ENCODE results near the gene VSIG8.

DNA sequence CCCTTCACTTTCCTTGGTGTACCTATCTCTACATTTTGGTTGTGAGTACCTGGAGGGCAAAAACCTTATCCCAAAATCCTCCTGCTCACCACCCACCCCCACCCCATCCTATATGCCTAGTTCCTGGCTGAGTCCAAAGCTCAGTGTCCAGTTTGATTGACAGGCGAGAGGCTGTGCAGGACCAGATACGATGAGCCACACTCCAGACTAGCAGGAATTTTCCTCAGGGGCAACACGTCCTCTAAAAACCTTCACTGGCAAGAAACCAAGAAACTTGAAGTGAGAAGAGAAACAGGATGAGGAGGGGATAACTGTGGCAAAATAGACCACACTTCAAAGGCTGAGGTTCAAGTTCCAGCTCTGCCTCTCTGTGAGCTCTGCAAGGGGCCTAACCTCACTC, 36.9 kb downstream of the VSIG8 start:
- TF ChIP-seq POLR2A (IDR thresholded peaks at IDR 0.05) (no peak), POLR2AphosphoS5 (IDR thresholded peaks at IDR 0.05) (no peak)
- TF ChIP-seq, protein P1, sequence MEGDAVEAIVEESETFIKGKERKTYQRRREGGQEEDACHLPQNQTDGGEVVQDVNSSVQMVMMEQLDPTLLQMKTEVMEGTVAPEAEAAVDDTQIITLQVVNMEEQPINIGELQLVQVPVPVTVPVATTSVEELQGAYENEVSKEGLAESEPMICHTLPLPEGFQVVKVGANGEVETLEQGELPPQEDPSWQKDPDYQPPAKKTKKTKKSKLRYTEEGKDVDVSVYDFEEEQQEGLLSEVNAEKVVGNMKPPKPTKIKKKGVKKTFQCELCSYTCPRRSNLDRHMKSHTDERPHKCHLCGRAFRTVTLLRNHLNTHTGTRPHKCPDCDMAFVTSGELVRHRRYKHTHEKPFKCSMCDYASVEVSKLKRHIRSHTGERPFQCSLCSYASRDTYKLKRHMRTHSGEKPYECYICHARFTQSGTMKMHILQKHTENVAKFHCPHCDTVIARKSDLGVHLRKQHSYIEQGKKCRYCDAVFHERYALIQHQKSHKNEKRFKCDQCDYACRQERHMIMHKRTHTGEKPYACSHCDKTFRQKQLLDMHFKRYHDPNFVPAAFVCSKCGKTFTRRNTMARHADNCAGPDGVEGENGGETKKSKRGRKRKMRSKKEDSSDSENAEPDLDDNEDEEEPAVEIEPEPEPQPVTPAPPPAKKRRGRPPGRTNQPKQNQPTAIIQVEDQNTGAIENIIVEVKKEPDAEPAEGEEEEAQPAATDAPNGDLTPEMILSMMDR (IDR thresholded peaks at IDR 0.05) = no peak

All from upper lobe of left lung (tissue), 4 donors.